Right lobe of liver (tissue), 6 donors: ENCODE data around the gene IGF2BP2. TPM values are rescaled to one million over a fixed set of nuclear protein-coding genes. Genes with fewer than 3 reads are reported as not detected.
A peak's percentile ranks its signal among the peaks of the same experiment; 100 is the strongest.
"Not testable (repeated sequence)": the region's sequence is repeated elsewhere in the genome, so short reads cannot be mapped to it uniquely, and the experiment has no call there.

Source experiments
- ATAC-seq, 4 donors: fragments of 200-7000 bp; cut with Tn5 transposase; one replicate each; pipeline ENCODE4 v1.9.1; 2020; ENCODE audit warnings: mild to moderate bottlenecking in 4 of 4, moderate library complexity in 4 of 4
- DNase-seq, 3 donors: peaks; one replicate each; pipeline ENCODE4 v3.0.0-alpha.2; 2020
- H3K27ac ChIP-seq, 3 donors: fragments of 200-600 bp; one replicate each; pipeline ENCODE4 v1.8.0; 2022
- H3K27me3 ChIP-seq, 2 donors: fragments of 200-600 bp; one replicate each; pipeline ENCODE4 v1.8.0; 2022
- H3K36me3 ChIP-seq, 4 donors: fragments of 200-600 bp; sonication (generic) in 1 of 4; one replicate each; pipeline versions ENCODE4 v1.5.1 to v1.8.0; 2017 to 2022; ENCODE audit warnings: control low read depth in 1 of 4
- H3K4me1 ChIP-seq, 4 donors: fragments of 200-600 bp; sonication (generic) in 1 of 4; one replicate each; pipeline versions ENCODE4 v1.5.1 to v1.8.0; 2017 to 2022; ENCODE audit warnings: control low read depth in 1 of 4
- H3K4me3 ChIP-seq, 3 donors: fragments of 200-600 bp; one replicate each; pipeline ENCODE4 v1.8.0; 2022
- H3K9me3 ChIP-seq, 4 donors: fragments of 200-600 bp; sonication (generic) in 1 of 4; one replicate each; pipeline versions ENCODE4 v1.5.1 to v1.8.0; 2017 to 2022; ENCODE audit warnings: control low read depth in 1 of 4
- CTCF ChIP-seq, 4 donors: fragments of 200-600 bp in 3 of 4; fragments of 450-650 bp in 1 of 4; IDR thresholded peaks; one replicate each; pipeline versions ENCODE4 v1.5.1 to v1.8.0; 2016 to 2022; ENCODE audit warnings: antibody characterized with exemption in 4 of 4, mild to moderate bottlenecking in 2 of 4
- POLR2A ChIP-seq: fragments of 450-650 bp; IDR thresholded peaks from one replicate; pipeline ENCODE4 v1.6.1; 2017; ENCODE audit warnings: antibody characterized with exemption, mild to moderate bottlenecking
- WGBS: methylation state at CpG from one replicate; pipeline ENCODE4 v1.1.6; 2018; ENCODE audit warnings: low coverage, low lambda C conversion rate; ENCODE audit not compliant: insufficient coverage; ENCODE audit errors: missing lambda C conversion rate; 5-methylcytosine and 5-hydroxymethylcytosine counted together
- intact Hi-C, 2 donors: fragments of 100-400 bp; cut with DNase I; formaldehyde crosslinking; loops; one replicate each; pipeline versions ENCODE4 v1.11.2 to v1.14.1; 2022
- total RNA-seq, 6 experiments: library from RNA; depleted of rRNA in 2 of 6; stranded (reverse); fragments of >200 nt in 2 of 6; fragmentation: NEBNext Ultra II Directional in 3 of 6; extraction: Animal tissue kit (Norgen Biotek cat#: 25700) in 3 of 6; gene quantifications; one replicate each; pipeline versions ENCODE4 v1.1.0 to v1.2.4, GENCODE V29; 2016 to 2023
- donor health status: DM: no; HTN: yes; CAD: no.
- donor health status: DM: no; HTN: no; CAD: no.
- donor health status: DM: no; HTN: no; CAD: no.
- donor health status: DM: no; HTN: yes; CAD: no.
- donor health status: DM: no; HTN: yes; CAD: no.

The IGF2BP2 gene
- total RNA-seq, 6 experiments from 2014 or later, result 0.99 to 3.0 (median 1.8) TPM

- not testable (repeated sequence) for H3K4me1 ChIP-seq, H3K27me3 ChIP-seq, H3K36me3 ChIP-seq, H3K9me3 ChIP-seq, H3K27ac ChIP-seq, H3K4me3 ChIP-seq
- intact Hi-C loops, result loop anchor here (10.0 kb wide), 1 partner anchor 94 kb away; no protein-coding TSS in a partner anchor
- peak; percentile 82 to 91 (median 85) for TF ChIP-seq CTCF (IDR thresholded peaks at IDR 0.05)
- 14% methylated on average over 3 of the region's 4 CpGs for WGBS
- ATAC-seq, result peak; percentile 72 to 88 (median 84)
- DNase-seq, result peak in 1 of 3 donors; percentile 57
Measured at GRCh38 chr3:185768578-185768982, 56.3 kb downstream of the IGF2BP2 start.

- DNase-seq, result no peak
- intact Hi-C loops, result loop anchor here (10.0 kb wide), 1 partner anchor 92 kb away; no protein-coding TSS in a partner anchor
- H3K27ac ChIP-seq, result no peak overlapping the region
- WGBS, result 45% methylated on average over 3 of the region's 3 CpGs
- peaks cover 0 to 3% (median 0%) of the 10 kb centered on the region in 4 donors for H3K4me1 ChIP-seq
- no peaks in the 10 kb centered on the region for H3K9me3 ChIP-seq
- no peak for TF ChIP-seq POLR2A
- H3K27me3 ChIP-seq, result no peaks in the 10 kb centered on the region
- H3K36me3 ChIP-seq, result no peaks in the 10 kb centered on the region
- ATAC-seq, result no peak
- H3K4me3 ChIP-seq, result no peak overlapping the region
Measured at GRCh38 chr3:185767002-185767688, 57.7 kb downstream of the IGF2BP2 start.

- no peak for ATAC-seq
Measured at GRCh38 chr3:185766329-185767001, 58.4 kb downstream of the IGF2BP2 start.

GRCh38 chr3:185764980-185765370 lies 59.9 kb downstream of the IGF2BP2 start:
- H3K27ac ChIP-seq, result no peak overlapping the region
- ATAC-seq, result no peak
- no peak for TF ChIP-seq POLR2A
- TF ChIP-seq CTCF (IDR thresholded peaks at IDR 0.05), result no peak
- intact Hi-C loops, result loop anchor here (10.0 kb wide), 1 partner anchor 90 kb away; no protein-coding TSS in a partner anchor
- H3K36me3 ChIP-seq, result no peaks in the 10 kb centered on the region
- no peak overlapping the region for H3K4me3 ChIP-seq
- no peaks in the 10 kb centered on the region for H3K9me3 ChIP-seq
- no peak for DNase-seq
- 26% methylated on average over 3 of the region's 3 CpGs for WGBS
- H3K4me1 ChIP-seq, result peaks cover 0 to 3% (median 0%) of the 10 kb centered on the region in 4 donors
- H3K27me3 ChIP-seq, result no peaks in the 10 kb centered on the region

More at GRCh38 chr3:185766329-185767001, 58.4 kb downstream of the IGF2BP2 start:
- no peaks in the 10 kb centered on the region for H3K36me3 ChIP-seq
- TF ChIP-seq CTCF (IDR thresholded peaks at IDR 0.05), result no peak
- intact Hi-C loops, result loop anchor here (10.0 kb wide), 1 partner anchor 92 kb away; no protein-coding TSS in a partner anchor
- H3K27ac ChIP-seq, result no peak overlapping the region
- H3K27me3 ChIP-seq, result no peaks in the 10 kb centered on the region
- H3K9me3 ChIP-seq, result no peaks in the 10 kb centered on the region
- 61% methylated on average over 5 of the region's 5 CpGs for WGBS
- peaks cover 0 to 3% (median 0%) of the 10 kb centered on the region in 4 donors for H3K4me1 ChIP-seq
- no peak overlapping the region for H3K4me3 ChIP-seq
- DNase-seq, result no peak
